HCT116 (cell line): ENCODE measurements around the gene UBTF. TPM values are rescaled to one million over a fixed set of nuclear protein-coding genes. Genes with fewer than 3 reads are reported as not detected.

ENCODE experiments used
- ATAC-seq: fragments of 200-7000 bp; cut with Tn5 transposase; 2 replicates; pipeline ENCODE4 v1.9.1; 2020; ENCODE audit warnings: mild to moderate bottlenecking, moderate library complexity
- BruUV-seq: library from RNA; stranded (reverse); fragments of 400-500 nt; replicated peaks from 2 replicates; lab custom pipeline; 2021; lab: Mats Ljungman, UMichigan
- CTCF ChIA-PET: fragments of 300-600 bp; sonication (Branson Sonifier 250); formaldehyde crosslinking; loops from one replicate; lab custom pipeline; 2021; ENCODE audit warnings: antibody characterized with exemption; lab: Charles Lee
- POLR2A ChIA-PET: fragments of 300-600, 350-600 bp; sonication (Branson Sonifier 250); formaldehyde crosslinking; loops from one replicate; lab custom pipeline; 2021; ENCODE audit warnings: antibody characterized with exemption; lab: Charles Lee
- RAD21 ChIA-PET, 2 experiments: fragments of 300-600 bp; sonication (Branson Sonifier 250); formaldehyde crosslinking; loops; one replicate each; lab custom pipeline; 2023; ENCODE audit warnings: low total read pairs in 2 of 2; ENCODE audit not compliant: uncharacterized antibody in 2 of 2, unreplicated experiment in 2 of 2, low non-redundant PET in 1 of 2; lab: Charles Lee
- DNase-seq: peaks from one replicate; pipeline ENCODE4 v3.0.0-alpha.2; 2010; ENCODE audit warnings: low read depth, low spot score
- H2AFZ ChIP-seq: fragments of 200-600 bp; shearing (Covaris generic), sonication (generic); 2 replicates; pipeline ENCODE4 v1.6.1; 2017; ENCODE audit warnings: low read depth, mixed run types, mixed read lengths, antibody characterized with exemption, low read length; ENCODE audit not compliant: poor library complexity, severe bottlenecking
- H3K27ac ChIP-seq: 2 replicates; pipeline ENCODE4 v1.5.1; 2012; ENCODE audit warnings: low read depth, low read length
- H3K27me3 ChIP-seq: fragments of 200-600 bp; sonication (generic); 2 replicates; pipeline ENCODE4 v1.6.1; 2016; ENCODE audit warnings: mixed run types, low read length, mixed read lengths; ENCODE audit not compliant: insufficient read depth
- H3K36me3 ChIP-seq, 2 experiments: fragments of 200-500 bp in 1 of 2; fragments of 200-600 bp in 1 of 2; sonication (Bioruptor generic) in 1 of 2; sonication (generic) in 1 of 2; 2 replicates each; pipeline versions ENCODE4 v1.5.1 to v1.6.1; 2014 to 2016; ENCODE audit warnings: low read length in 2 of 2, inconsistent platforms in 1 of 2, mixed read lengths in 1 of 2, mixed run types in 1 of 2; ENCODE audit not compliant: insufficient read depth in 2 of 2, control insufficient read depth in 1 of 2
- H3K4me1 ChIP-seq, 2 experiments: fragments of 200-600 bp in 1 of 2; sonication (generic) in 1 of 2; 2 replicates each; pipeline versions ENCODE4 v1.5.1 to v1.6.1; 2012 to 2017; ENCODE audit warnings: low read length in 2 of 2, inconsistent platforms in 1 of 2, mild to moderate bottlenecking in 1 of 2, mixed read lengths in 1 of 2, mixed run types in 1 of 2, moderate library complexity in 1 of 2; ENCODE audit not compliant: insufficient read depth in 2 of 2, control insufficient read depth in 1 of 2
- H3K4me2 ChIP-seq: fragments of 200-600 bp; sonication (generic); 2 replicates; pipeline ENCODE4 v1.6.1; 2017; ENCODE audit warnings: mixed run types, low read length, mixed read lengths
- H3K4me3 ChIP-seq, 2 experiments: fragments of 200-600 bp in 1 of 2; sonication (generic) in 1 of 2; replicated peaks in 1 of 2; 2 replicates each; pipeline ENCODE4 v1.5.1; 2011 to 2016; ENCODE audit warnings: low read length in 2 of 2, control low read depth in 1 of 2, low read depth in 1 of 2, mild to moderate bottlenecking in 1 of 2, mixed read lengths in 1 of 2, mixed run types in 1 of 2
- H3K79me2 ChIP-seq: fragments of 200-600 bp; sonication (generic); 2 replicates; pipeline ENCODE4 v1.6.1; 2017; ENCODE audit warnings: mild to moderate bottlenecking, mixed run types, low read length, moderate library complexity, mixed read lengths; ENCODE audit not compliant: insufficient read depth
- H3K9ac ChIP-seq: fragments of 200-600 bp; sonication (generic); 2 replicates; pipeline ENCODE4 v1.6.1; 2016; ENCODE audit warnings: low read length, mixed read lengths
- H3K9me2 ChIP-seq: fragments of 200-600 bp; sonication (generic), shearing (Covaris generic); 2 replicates; pipeline ENCODE4 v1.6.1; 2017; ENCODE audit warnings: mixed run types, mild to moderate bottlenecking, moderate library complexity; ENCODE audit not compliant: insufficient read depth
- H3K9me3 ChIP-seq, 2 experiments: fragments of 200-500 bp in 1 of 2; fragments of 200-600 bp in 1 of 2; sonication (Bioruptor generic) in 1 of 2; sonication (generic) in 1 of 2; 2 replicates each; pipeline ENCODE4 v1.6.1; 2014 to 2017; ENCODE audit warnings: low read length in 2 of 2, mixed read lengths in 2 of 2, inconsistent platforms in 1 of 2, low read depth in 1 of 2, mild to moderate bottlenecking in 1 of 2, mixed run types in 1 of 2, moderate library complexity in 1 of 2; ENCODE audit not compliant: control insufficient read depth in 1 of 2, insufficient read depth in 1 of 2
- H4K20me1 ChIP-seq: fragments of 200-600 bp; sonication (generic), shearing (Covaris generic); 2 replicates; pipeline ENCODE4 v1.6.1; 2017; ENCODE audit warnings: mixed run types, mild to moderate bottlenecking, moderate library complexity; ENCODE audit not compliant: insufficient read depth
- ATF3 ChIP-seq: IDR thresholded peaks from 2 replicates; pipeline ENCODE4 v1.6.1; 2012
- CBX3 ChIP-seq: IDR thresholded peaks from 2 replicates; pipeline ENCODE4 v1.6.1; 2012; ENCODE audit warnings: low read depth
- CEBPB ChIP-seq: IDR thresholded peaks from 2 replicates; pipeline ENCODE4 v1.6.1; 2012; ENCODE audit warnings: low read depth
- EGR1 ChIP-seq: IDR thresholded peaks from 2 replicates; pipeline ENCODE4 v1.6.1; 2012; ENCODE audit warnings: low read depth
- EZH2phosphoT487 ChIP-seq: fragments of 200-600 bp; IDR thresholded peaks from 2 replicates; pipeline ENCODE4 v1.6.1; 2018; ENCODE audit warnings: antibody characterized with exemption, borderline replicate concordance
- FOSL1 ChIP-seq: IDR thresholded peaks from 2 replicates; pipeline ENCODE4 v1.6.1; 2012; ENCODE audit warnings: low read depth
- POLR2AphosphoS5 ChIP-seq: IDR thresholded peaks from 2 replicates; pipeline ENCODE4 v1.6.1; 2011; ENCODE audit warnings: mild to moderate bottlenecking, low read depth, low read length, moderate library complexity
- SP1 ChIP-seq: IDR thresholded peaks from 2 replicates; pipeline ENCODE4 v1.6.1; 2012; ENCODE audit warnings: low read depth
- ZFX ChIP-seq: fragments of 450-650 bp; IDR thresholded peaks from 2 replicates; pipeline ENCODE4 v1.6.1; 2017
- intact Hi-C: fragments of 100-400 bp; cut with micrococcal nuclease; formaldehyde crosslinking; loops from 2 replicates; pipeline ENCODE4 v1.10.0; 2022
- total RNA-seq: library from RNA; stranded (reverse); gene quantifications from one replicate; pipeline ENCODE4 v1.2.1, GENCODE V29; 2021; ENCODE audit not compliant: unreplicated experiment

The UBTF gene
- total RNA-seq, 1 experiment from 2014 or later: 84.3 TPM

GRCh38 chr17:44253006-44253405, 33.5 kb upstream of the UBTF start:
- TF ChIP-seq CBX3: no peak
- no peak for TF ChIP-seq CEBPB
- TF ChIP-seq ATF3: no peak
- no peak for TF ChIP-seq EZH2phosphoT487
- no peak for TF ChIP-seq ZFX
- TF ChIP-seq FOSL1: no peak
- no peak for TF ChIP-seq EGR1
- ChIA-PET CTCF (no interaction called here), RAD21 (no interaction called here), POLR2A (no interaction called here)
- H3K36me3 ChIP-seq: no peaks in the 10 kb centered on the region
- no peak overlapping the region for H3K4me2 ChIP-seq
- no peak overlapping the region for H3K27ac ChIP-seq
- H3K9ac ChIP-seq: no peak overlapping the region
- ATAC-seq (no peak), DNase-seq (no peak)
- intact Hi-C loops: no loop called here
- H3K79me2 ChIP-seq: no peaks in the 10 kb centered on the region
- H4K20me1 ChIP-seq: no peaks in the 10 kb centered on the region
- no peak overlapping the region for H2AFZ ChIP-seq
- peaks cover 4% of the 10 kb centered on the region for H3K27me3 ChIP-seq
- H3K9me2 ChIP-seq: no peaks in the 10 kb centered on the region
- H3K9me3 ChIP-seq: no peaks in the 10 kb centered on the region
- no TSS peak for BruUV-seq
- no peak overlapping the region for H3K4me3 ChIP-seq
- no peaks in the 10 kb centered on the region for H3K4me1 ChIP-seq

GRCh38 chr17:44251062-44251461, 31.6 kb upstream of the UBTF start:
- POLR2A ChIA-PET: no interaction called here
- no peaks in the 10 kb centered on the region for H3K4me1 ChIP-seq
- H3K4me2 ChIP-seq: no peak overlapping the region
- no peak overlapping the region for H2AFZ ChIP-seq
- no peak for DNase-seq
- CTCF ChIA-PET: no interaction called here
- no peak overlapping the region for H3K9ac ChIP-seq
- H3K27me3 ChIP-seq: peaks cover 3% of the 10 kb centered on the region
- no peaks in the 10 kb centered on the region for H4K20me1 ChIP-seq
- no peaks in the 10 kb centered on the region for H3K9me2 ChIP-seq
- TF ChIP-seq SP1: no peak
- TF ChIP-seq FOSL1: no peak
- TF ChIP-seq POLR2AphosphoS5: no peak
- no peak for TF ChIP-seq ATF3
- TF ChIP-seq, all 23 proteins: peak for 0
- intact Hi-C loops: no loop called here
- Histone ChIP-seq H3K79me2 (no peaks in the 10 kb centered on the region), H3K4me3 (no peak overlapping the region), H3K36me3 (no peaks in the 10 kb centered on the region), H3K9me3 (no peaks in the 10 kb centered on the region), H3K27ac (no peak overlapping the region)
- no TSS peak for BruUV-seq
- no peak for ATAC-seq
- RAD21 ChIA-PET: no interaction called here
